Activated T-helper 1 cell treated with anti-CD3 and anti-CD28 coated beads, Interleukin-2, amount 50 U/mL, for 16 hours (primary cell): ENCODE data around the gene ACOXL.
"Not testable (repeated sequence)": the region's sequence is repeated elsewhere in the genome, so short reads cannot be mapped to it uniquely, and the experiment has no call there.

Experiments used
- DNase-seq, 2 donors: peaks; one replicate each; pipeline ENCODE4 v3.0.0-alpha.2; 2020; ENCODE audit warnings: low read depth in 1 of 2, low spot score in 1 of 2

The ACOXL gene

DNA sequence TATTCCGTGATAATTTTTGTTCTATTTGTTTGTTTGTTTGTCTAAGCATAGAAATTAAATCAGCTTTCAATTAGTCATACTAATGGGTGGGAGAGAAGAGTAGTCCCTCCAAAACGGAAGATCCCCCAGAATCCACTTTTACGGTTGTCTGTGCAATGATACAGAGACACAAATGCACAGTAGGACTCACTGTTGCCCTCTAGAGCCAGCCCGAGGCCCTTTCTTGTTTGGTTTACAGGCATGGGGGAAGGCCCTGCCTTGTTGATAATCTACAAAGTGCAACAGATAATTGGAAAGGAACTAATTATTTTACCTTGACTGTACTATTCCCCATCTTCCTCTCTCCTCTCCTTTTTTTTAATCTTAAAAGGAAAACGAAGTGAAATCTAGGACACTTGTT, 121.1 kb downstream of the ACOXL start:
- peak in 1 of 2 donors; percentile 27 for DNase-seq

DNA sequence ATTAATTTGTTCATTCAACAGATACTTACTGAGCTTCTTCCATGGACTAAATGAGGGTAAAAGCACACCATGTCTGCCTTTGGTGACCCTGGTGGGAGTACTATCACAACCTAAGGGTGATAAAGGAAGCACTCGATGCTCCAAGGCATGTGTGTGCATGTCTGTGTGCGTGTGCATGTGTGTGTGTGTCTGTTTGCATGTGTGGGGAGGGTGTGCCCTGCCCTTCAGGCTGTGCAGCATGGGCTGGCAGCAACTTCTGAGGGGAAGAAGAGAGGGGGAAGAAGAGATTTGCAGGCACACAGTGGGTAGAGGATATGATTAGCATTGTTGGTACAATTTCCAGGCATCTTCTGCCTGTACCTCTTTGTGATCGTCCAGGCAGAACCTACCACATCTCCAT, 121.6 kb downstream of the ACOXL start:
- no peak for DNase-seq

DNA sequence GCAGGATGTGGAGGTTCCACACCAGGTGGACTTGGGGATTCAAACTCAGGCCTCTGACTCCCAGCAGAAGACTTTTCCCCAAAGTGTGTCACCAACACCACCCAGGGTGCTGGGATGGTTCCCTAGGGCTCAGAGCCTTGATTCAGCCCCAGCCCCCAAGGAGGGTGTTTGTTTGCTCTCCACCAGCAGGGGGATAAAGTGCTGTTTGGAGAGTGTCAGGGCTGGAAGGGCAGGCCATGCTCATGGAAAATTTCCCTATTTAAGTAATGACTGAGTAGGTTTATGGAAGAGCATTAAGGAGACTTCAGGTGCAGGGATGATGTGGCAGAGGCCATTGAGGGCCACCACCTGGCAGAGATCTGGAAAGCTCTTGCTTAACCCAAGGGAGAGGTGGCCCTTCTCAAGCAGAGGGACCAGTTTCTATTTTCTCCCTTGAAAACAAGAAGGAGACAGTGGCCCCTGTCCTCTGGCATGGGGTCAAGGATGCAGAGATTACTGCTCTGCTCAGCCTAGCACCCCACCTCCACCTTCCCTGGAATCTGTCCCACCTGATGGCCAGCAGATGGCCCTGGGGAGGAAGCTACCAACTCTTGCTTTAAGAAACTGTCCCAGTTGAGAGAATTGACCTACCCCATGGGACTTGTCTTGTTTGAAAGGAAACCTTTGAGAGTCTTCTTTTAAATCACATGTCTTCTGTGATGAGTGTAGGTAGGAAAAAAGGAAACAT, 122.1 kb downstream of the ACOXL start:
- no peak for DNase-seq

DNA sequence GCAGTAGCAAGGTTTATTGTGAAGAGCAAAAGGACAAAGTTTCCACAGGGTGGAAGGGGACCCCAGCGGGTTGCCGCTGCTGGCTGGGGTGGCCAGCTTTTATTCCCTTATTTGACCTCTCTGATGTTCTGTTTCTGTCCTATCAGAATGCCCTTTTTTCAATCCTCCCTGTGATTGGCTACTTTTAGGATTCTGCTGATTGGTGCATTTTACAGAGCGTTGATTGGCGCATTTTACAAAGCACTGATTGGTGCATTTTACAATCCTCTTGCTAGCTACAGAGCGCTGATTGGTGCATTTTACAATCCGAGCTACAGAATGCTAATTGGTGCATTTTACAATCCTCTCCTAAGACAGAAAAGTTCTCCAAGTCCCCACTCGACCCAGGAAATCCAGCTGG, 123.5 kb downstream of the ACOXL start:
- DNase-seq: not testable (repeated sequence)

DNA sequence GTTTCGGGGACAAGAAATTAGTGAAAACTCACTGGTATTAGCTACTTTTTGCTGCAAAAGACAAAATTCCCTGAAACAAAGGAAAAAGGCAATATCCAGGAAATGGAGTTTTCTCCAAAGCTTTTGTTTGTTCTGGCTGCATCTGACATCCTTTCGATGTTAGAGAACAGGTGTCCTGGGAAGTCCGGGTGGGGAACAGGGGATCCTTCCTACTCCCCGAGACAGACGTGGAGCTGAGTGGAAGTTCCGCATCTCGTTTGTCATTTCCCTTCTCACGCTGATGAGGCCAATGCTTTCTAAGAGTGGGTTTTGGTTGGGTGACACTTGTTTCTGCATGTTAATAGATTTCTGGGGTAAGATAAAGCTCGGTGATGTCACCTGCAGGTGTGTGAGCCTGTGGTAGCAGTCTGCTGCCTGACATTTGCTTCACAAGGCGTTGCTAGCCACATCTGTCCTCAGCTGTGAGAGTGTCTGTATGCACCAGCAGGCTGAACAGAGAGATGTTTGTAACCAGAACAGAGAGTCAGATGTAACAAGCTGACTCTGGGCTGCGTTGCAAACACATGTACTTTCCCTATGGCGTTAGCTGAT, 125.9 kb downstream of the ACOXL start:
- peak in 1 of 2 donors; percentile 33 for DNase-seq

DNA sequence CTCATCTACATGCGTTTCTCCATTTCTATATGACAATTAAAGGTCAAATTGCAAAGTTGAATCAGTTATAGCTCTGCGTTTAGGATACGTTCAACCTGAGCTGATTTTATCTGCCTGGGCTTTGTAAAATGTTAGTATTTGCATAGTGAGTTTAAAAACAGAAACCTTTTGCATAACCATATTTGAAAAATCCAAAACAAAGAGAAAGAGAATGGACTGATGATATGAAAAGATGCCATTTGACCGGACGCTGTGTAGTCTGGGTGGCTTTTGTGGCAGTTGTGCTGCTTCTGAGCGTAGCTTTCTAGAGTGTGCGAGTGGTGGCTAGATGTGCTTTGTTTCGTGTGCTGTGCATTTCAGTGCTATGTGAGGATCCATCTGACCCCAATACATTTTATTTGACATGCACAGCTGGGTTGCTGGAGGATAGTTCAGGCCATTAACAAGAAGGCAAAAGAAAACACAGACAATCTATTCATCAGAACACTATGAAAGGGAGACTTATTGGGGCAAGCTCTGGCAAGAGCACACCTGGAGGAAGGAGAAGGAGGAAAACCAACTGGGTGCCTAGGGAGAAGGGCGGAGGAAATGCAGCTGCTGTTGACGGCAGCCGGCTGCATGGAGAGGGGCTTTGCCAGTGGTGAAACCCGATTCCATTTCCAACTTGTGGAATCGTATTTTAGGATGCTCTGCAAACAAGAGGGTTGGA, 126.8 kb downstream of the ACOXL start:
- no peak for DNase-seq

DNA sequence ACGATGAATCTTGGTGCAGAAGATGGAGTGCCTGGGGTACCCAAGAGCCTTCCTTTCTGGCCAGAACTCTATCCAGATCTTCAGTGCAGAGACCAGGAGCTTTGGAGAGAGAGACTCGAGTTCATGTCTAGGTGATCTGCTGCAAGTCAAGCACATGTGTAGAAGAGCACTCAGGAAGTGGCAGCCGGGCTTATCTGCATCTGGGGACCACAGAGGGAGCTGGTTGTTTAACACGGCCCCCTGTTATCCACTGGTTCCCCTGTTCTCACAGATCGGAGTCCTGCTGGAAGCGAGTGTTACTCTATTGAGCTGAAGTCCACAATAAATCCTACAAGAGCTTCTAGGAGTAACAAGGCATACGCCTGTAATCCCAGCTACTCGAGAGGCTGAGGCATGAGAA, 128.3 kb downstream of the ACOXL start:
- no peak for DNase-seq

DNA sequence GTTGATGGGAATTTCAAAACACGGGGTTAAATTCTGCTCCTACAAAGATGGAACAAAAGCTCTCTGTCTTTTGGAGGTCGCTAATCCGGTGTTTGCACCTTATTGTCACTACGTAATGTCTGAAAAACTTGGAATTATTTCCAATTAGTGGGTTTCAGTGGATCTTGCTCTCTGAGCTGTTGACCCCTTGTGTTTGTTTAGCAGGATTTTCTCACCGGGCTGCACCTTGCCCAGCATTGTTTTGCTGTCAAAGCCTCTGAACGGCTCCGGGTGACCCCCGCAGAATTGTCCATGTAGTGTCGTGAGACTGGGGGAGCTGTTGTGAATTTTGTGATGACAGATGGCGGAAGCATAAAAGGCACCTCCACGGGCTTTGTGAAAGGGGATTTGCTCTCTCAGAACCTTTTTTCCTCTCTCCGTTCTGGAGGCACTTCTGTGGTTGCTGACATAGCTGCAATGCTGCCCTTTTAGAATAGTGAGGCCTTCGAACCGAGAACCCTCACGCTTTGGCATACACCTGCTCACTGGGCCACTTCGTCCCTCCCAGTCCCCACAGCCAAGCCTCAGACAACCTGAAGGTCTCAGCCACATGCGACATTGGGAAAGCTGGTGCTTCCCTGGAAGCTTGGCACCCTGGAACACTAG, 129.4 kb downstream of the ACOXL start:
- DNase-seq: no peak

DNA sequence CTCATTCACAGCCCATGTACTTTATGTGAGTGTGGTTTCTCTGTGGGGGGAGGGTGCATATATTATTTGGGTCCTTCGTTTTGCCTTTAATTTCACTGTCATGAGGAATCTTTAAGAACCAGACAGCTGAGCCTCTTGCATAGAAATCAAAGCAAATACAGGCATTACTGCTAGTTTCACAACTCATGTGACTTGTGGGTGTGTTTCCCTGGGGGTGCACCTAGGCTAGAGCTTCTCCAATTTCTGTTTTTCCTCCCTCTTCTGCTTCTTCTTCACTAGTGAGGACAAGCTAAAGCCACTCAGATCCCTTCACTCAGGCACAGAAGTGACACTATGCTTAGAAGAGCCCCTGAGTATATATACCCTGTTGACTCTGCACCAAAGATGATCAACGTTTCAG, 131.4 kb downstream of the ACOXL start:
- no peak for DNase-seq

DNA sequence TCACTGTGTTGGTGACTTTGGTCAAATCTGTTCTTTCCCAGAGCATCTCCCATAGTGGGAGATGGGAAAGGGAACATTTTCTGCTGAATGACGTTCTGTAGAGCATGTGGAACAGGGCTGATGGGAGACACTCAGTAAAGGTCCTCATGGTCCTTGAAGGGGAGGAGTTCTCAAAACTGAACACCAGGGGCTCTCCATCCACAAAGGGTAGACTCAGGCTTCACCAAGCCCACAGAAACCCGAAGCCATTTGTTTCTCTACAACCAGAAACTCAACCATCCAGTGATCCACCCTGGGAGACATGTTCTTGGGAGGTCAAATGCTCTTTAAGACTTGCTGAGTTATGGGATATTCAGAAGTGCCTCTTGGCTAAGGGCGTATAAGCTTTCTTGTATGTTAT, 131.8 kb downstream of the ACOXL start:
- DNase-seq: no peak

DNA sequence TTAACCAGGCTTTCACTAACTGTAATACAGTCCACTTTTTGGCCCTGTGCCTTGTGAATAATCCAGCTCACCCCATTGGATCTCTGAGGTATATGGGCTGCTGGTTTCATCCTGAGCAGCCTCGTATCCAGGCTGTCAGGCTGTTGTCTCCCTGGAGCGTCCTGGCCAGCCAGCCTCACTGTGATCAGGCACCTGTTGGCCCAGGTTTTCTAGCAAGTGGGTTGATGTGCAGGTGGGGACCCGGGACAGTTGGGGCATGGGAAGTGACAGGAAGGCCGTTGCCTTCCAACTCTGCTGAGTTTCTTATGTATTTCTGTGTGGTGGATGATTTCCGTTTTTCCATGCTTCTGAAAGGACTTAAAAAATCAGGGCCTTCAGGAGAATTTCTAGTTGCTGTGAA, 132.4 kb downstream of the ACOXL start:
- no peak for DNase-seq

DNA sequence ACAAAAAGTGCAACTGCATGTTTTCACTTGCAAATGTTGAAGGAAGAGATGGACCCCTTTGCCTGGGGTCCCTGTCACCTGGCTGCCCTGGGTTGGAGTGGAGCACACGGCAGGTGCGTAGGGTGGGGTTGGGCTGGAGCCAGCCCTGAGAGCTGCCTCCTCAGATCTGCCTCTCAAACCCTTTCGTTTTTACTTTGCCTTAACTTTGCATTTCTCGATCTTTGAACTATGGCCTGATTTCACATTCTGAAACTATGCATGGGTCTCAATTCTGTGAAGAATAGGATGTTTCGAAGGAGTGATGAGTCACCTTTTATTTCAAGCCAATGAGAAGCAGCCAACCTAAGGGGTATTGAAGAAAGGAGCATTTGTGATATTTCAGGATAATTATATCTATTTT, 132.8 kb downstream of the ACOXL start:
- no peak for DNase-seq

DNA sequence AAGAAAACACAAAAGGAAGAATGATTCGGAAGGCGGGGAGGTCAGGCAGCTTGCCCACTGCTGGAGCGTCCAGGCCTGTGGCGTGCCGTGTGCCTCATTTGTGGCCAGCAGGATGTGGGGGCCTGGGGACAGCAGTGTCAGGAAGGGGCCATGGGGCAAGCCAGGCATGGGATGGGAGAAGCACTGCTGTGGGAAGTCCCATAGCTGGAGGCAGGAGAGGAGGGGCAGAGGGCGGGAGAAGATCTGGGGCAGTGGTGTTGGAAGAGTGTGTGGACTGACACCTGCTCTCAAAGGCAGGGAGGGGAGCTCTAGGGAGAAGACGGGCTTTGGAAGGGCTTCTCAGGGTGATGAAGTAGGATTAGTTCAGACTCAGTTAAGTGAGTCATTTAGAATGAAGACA, 133.7 kb downstream of the ACOXL start:
- DNase-seq: no peak

DNA sequence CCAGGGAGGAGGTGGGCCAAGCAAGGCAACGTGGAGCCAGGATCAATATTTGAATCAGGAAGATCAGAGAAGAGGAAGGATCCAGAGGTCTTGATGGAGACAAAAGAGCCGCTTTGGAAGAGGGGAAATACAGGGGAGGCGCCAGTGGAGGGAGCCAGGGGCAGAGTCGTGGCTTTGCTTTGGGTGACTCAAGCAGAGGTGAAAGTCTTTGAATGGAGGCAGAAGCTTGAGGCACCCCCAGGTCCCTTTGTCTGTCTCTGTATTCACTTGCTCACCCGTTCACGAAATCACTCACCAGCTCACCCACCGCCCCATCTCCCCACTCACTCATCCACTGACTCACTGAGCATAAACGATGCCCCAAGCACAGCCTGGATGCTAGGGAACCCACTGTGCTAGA, 134.1 kb downstream of the ACOXL start:
- peak in 1 of 2 donors; percentile 17 for DNase-seq

DNA sequence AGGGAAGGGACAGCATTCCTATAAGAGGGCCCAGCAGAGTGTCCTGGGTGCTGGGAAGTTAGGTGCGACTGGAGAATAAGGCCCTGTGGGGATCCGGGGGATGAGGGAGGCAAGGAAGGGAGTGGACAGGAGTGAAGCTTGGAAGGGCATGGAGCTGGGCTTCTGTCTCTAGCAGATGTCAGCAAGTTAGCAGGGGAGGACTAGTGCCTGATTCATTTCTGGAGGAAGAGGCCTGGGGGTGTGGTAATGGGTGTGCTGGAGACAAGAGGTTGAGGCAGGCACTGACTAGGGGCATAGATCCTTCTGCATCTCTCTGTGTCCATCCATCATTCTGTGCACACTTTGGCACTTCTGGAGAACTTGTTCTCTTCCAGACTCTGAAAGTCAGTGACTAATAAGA, 134.7 kb downstream of the ACOXL start:
- no peak for DNase-seq

DNA sequence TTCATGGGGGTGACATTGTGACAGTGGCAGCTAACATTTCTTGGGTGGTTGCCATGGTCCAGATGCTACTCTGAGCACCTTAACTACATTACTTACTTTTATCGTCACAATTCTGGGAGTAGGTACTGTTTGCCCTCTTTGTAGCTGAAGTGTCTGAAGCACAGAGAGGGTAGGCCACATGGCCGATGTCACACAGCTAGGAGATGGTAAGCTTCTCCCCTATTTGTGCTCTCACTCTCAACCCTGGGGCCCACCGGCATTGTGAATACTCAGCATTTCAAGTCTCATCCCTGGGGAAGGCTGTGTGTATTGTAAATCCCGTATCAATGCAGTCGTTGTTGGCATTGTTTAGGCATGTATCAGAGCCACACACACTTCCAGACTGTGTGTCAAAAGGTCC, 136.6 kb downstream of the ACOXL start:
- DNase-seq: no peak

DNA sequence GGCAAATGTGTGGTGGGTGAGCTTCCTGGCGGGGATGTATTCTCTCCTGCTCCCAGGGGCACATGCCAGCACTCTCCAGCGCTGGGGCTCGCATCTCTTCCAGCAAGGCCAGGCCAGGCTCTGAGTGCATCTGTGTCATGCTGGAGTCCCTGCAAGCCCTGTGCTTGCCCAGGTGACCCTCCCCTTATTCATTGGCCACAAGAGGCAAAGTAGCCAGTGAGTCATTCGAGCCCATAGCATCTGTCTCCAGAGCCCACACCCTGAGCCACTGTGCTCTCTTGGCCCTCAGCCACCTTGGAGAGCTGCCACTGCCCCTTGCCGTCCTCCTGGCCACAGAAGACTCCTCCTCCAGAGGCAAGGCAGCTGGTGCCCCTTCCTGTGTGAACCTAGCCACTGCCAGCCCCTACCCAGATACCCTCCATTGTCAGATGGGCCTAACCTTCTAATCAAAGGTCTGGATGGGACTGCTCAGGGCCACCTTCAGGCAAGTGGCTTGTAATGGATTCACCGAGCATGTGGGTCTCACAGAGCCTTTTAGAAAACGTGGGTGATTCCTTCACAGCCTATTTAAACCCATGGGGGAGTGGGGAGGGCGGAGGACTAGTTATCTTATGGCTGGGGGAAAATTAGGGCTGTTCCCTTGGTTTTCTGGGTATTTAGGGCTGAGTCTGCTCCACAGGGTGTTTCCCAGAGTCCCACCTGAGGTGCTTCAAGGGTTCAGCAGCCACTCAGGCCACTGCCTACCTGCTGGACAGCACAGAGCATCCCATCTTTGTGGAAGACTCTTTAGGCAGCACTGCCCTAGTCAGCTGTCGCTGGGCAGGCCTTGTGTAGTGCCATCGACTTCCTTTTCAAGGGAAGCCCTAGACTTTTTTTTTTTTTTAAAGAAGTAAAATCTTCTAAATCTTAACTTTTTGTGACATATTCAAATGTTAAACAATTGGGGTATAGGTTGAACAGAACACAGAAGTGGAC, 137.4 kb downstream of the ACOXL start:
- no peak for DNase-seq

DNA sequence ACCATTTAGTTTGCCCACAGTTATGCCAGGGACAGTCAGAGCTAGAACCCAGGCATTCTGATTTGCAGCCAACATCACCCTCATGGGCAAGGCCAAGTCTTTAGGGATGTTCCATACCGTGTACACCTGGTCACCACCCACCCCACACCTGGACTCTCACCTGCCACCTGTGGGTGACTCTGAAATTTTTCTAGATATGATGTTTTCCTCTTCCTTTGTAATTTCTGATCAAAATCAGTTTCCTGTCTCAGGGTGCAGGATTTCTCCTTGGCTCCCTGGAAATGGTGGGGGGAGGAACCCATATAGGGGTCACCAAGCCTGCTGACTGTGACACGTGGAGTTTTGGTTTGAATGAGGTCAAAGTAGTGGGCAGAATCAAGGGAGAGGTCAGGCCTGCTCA, 138.2 kb downstream of the ACOXL start:
- no peak for DNase-seq

DNA sequence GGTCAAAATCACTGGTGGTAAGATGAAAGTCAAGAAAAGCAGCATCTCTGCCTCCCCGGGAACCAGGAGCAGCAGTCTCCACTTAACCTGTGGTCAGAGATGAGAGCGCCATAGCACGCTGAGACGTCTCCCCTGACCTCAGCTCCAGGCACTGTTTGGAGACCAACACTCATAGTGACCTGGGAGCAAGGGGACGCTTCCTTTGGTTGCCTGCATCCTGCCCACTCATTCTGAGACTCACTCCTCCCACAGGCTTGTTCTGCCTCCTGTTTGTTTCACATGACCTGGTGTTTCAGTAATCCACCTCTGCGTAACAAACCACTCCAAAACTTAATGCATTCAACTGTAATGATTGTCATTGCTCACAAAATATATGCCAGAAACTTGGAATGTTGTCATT, 139.3 kb downstream of the ACOXL start:
- no peak for DNase-seq

DNA sequence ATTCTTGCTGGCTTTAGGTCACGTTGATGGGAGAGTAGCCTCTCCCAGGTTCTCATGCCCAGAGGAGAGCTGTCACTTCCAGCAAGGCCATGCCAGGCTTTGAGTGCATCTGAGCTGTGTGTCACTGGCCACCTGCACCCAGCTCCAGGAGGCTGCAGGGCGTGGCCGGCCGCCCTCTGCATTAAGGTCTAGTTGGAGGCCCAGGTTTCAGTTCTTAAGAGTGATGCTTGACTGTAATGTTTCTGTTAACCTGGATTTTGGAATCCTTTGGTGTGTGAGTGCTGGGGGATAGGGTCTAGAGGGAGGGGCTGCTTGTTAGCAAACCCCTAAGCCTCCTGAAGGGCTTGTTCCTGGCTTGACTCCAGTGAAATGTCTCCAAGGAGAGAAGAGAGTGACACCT, 140.1 kb downstream of the ACOXL start:
- DNase-seq: no peak

DNA sequence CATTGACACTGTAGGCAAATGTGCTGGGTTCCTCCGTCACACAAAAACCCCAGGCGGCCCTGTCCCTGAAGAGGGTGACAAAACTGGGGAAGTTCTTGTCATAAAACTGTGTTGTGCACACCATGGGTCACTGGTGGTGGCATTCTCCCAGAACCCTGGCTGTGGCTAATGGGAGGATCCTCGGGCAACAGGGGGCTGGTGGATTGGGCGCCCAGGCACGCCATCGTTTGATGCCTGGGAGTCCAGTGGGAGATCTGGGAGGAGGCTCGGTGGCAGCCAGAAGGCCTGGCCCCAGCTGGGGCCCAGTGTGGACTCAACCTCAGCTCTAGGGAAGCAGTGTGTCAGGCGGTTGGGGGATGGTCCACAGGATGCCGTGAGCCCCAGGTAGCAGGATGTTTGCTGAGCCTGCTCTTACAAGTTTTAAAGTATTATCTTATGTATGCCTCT, 140.7 kb downstream of the ACOXL start:
- no peak for DNase-seq
